ENCODE measurements around the gene DDX51. TPM values are rescaled to one million over a fixed set of nuclear protein-coding genes. Genes with fewer than 3 reads are reported as not detected.

The DDX51 gene
- total RNA-seq, 4 donors from 2014 or later, result 18.7 to 78.4 (median 32.2) TPM

DNA sequence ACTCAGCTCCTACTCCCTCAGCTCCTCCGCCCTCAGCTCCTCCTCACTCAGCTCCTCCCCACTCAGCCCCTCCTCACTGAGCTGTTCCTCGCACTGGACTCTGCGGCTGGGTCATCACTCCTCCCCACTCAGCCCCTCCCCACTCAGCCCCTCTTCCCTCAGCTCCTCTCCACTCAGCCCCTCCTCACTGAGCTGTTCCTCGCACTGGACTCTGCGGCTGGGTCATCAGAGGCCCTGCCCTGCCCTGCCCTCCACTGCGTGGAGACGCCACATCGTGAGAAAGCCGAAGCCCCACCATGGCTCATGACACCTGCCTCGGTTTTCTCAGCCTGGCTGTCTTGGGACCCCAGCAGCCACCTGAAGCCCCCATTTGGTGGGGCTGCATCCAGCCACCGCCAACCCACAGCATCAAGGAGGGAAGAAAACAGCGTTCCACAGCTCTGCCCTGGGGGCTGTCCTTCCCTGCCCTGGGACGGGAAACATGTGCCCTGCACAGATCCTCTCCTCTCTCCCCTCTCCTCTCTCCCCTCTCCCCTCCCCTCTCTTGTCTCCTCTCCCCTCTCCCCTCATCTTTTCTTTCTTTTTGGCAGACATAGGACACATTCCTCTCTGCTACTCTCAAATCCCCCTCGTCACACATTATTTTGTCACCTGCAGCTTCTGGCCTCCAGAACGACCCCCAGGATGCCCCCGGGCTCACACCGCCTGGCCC lies 17.8 kb upstream of the DDX51 start:
- Histone ChIP-seq H3K4me1 (peaks cover 0 to 14% (median 0%) of the 10 kb centered on the region in 4 donors), H3K9me3 (no peaks in the 10 kb centered on the region), H3K36me3 (no peaks in the 10 kb centered on the region), H3K27ac (no peak overlapping the region), H3K27me3 (no peaks in the 10 kb centered on the region), H3K4me3 (no peak overlapping the region)
- TF ChIP-seq POLR2A (IDR thresholded peaks at IDR 0.05), result no peak
- TF ChIP-seq CTCF (IDR thresholded peaks at IDR 0.05), result no peak
- no peak for DNase-seq

GRCh38 chr12:132161036-132161781 lies 17.1 kb upstream of the DDX51 start:
- Histone ChIP-seq H3K27me3 (no peaks in the 10 kb centered on the region), H3K4me3 (no peak overlapping the region), H3K4me1 (peaks cover 0 to 14% (median 0%) of the 10 kb centered on the region in 4 donors), H3K36me3 (no peaks in the 10 kb centered on the region), H3K9me3 (no peaks in the 10 kb centered on the region), H3K27ac (no peak overlapping the region)
- no peak for TF ChIP-seq POLR2A (IDR thresholded peaks at IDR 0.05)
- no peak for TF ChIP-seq CTCF (IDR thresholded peaks at IDR 0.05)
- DNase-seq, result no peak

DNA sequence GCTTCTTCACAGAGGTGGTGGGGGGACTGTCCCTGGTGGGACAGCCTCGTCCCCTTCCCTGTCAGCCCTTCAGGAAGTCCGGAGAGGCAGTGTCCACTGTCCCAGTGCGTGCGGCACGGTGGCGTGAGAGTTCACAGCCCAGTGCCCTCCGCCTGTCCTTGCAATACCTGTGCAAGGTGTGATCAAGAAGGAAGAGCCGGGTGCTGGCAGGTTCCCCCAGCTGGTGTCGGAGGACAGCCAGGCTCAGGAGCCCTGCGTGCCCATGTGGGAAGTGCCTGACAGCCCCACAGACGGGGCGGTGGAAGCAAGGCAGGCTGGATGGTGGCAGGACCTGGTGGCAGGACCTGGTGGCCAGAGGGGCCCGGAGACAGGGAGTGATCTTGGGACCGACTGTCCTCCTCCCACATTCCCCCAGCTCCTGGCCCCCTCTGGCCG lies 16.5 kb upstream of the DDX51 start:
- Histone ChIP-seq H3K4me1 (peaks cover 0 to 14% (median 0%) of the 10 kb centered on the region in 4 donors), H3K9me3 (no peaks in the 10 kb centered on the region), H3K27ac (no peak overlapping the region), H3K27me3 (no peaks in the 10 kb centered on the region), H3K36me3 (no peaks in the 10 kb centered on the region), H3K4me3 (no peak overlapping the region)
- no peak for TF ChIP-seq CTCF (IDR thresholded peaks at IDR 0.05)
- no peak for TF ChIP-seq POLR2A (IDR thresholded peaks at IDR 0.05)
- DNase-seq, result no peak

GRCh38 chr12:132160016-132160415 lies 15.9 kb upstream of the DDX51 start:
- peaks cover 0 to 14% (median 0%) of the 10 kb centered on the region in 4 donors for H3K4me1 ChIP-seq
- no peak for DNase-seq
- H3K27ac ChIP-seq, result no peak overlapping the region
- no peak overlapping the region for H3K4me3 ChIP-seq
- H3K9me3 ChIP-seq, result no peaks in the 10 kb centered on the region
- H3K27me3 ChIP-seq, result no peaks in the 10 kb centered on the region
- H3K36me3 ChIP-seq, result no peaks in the 10 kb centered on the region
- TF ChIP-seq CTCF (IDR thresholded peaks at IDR 0.05) (no peak), POLR2A (IDR thresholded peaks at IDR 0.05) (no peak)

GRCh38 chr12:132159555-132160003 lies 15.5 kb upstream of the DDX51 start:
- Histone ChIP-seq H3K4me3 (no peak overlapping the region), H3K4me1 (peaks cover 0 to 14% (median 0%) of the 10 kb centered on the region in 4 donors), H3K9me3 (no peaks in the 10 kb centered on the region), H3K36me3 (no peaks in the 10 kb centered on the region), H3K27me3 (no peaks in the 10 kb centered on the region), H3K27ac (no peak overlapping the region)
- no peak for DNase-seq
- TF ChIP-seq CTCF (IDR thresholded peaks at IDR 0.05) (no peak), POLR2A (IDR thresholded peaks at IDR 0.05) (no peak)

Measured in Peyer's patch (tissue), 4 donors.